H1 (cell line): ENCODE data around the gene PRR35. TPM values are rescaled to one million over a fixed set of nuclear protein-coding genes. Genes with fewer than 3 reads are reported as not detected.

Experiments
- CHD7 ChIP-seq: fragments of 300-600 bp; sonication (generic); IDR thresholded peaks from 2 replicates; pipeline ENCODE4 v1.7.1; 2012; ENCODE audit warnings: low read length, moderate library complexity, mild to moderate bottlenecking, inconsistent platforms; ENCODE audit not compliant: insufficient replicate concordance
- polyA plus RNA-seq, 7 experiments: library from polyadenylated mRNA; depleted of rRNA in 3 of 7; stranded (reverse) in 5 of 7; unstranded in 2 of 7; fragments of >200 nt in 5 of 7; fragments of 200-250 nt in 2 of 7; gene quantifications; 1 replicate in 5 of 7; 2 replicates in 1 of 7; 4 replicates in 1 of 7; pipeline versions ENCODE4 v1.2.1 to v1.2.3, GENCODE V29; 2011 to 2013; ENCODE audit warnings: missing spikeins in 2 of 7, mixed read lengths in 2 of 7
- total RNA-seq: library from RNA; stranded (reverse); fragmentation: NEBNext Ultra II Directional; extraction: Animal tissue kit (Norgen Biotek cat#: 25700); gene quantifications from 2 replicates; pipeline ENCODE4 v1.2.1, GENCODE V29; 2021

Gene PRR35
- total and polyA plus RNA-seq, 2 of the 8 experiments (the other 6 are each of a cell fraction or from before 2014, with no cell fraction given): 0.38 to 0.50 TPM

GRCh38 chr16:544517-544916 lies 15.7 kb upstream of the PRR35 start (continued):
- no peak for TF ChIP-seq CHD7
